PC-3 (cell line): Measurements from ENCODE around the gene ERFE.

Experiments used
- CTCF ChIP-seq: fragments of 300-600 bp; sonication (generic); conservative IDR thresholded peaks from 2 replicates; pipeline ENCODE4 v1.5.1; 2017; ENCODE audit warnings: antibody characterized with exemption, low read depth, mild to moderate bottlenecking, low read length
- EZH2 ChIP-seq: fragments of 300-600 bp; sonication (generic); IDR thresholded peaks from one replicate; pipeline ENCODE4 v1.6.1; 2017; ENCODE audit warnings: antibody characterized with exemption, mild to moderate bottlenecking, low read length; ENCODE audit not compliant: unreplicated experiment
- EZH2phosphoT487 ChIP-seq: fragments of 300-600 bp; sonication (generic); IDR thresholded peaks from 2 replicates; pipeline ENCODE4 v1.6.1; 2018; ENCODE audit warnings: mild to moderate bottlenecking, antibody characterized with exemption, low read length, borderline replicate concordance

GRCh38 chr2:238130696-238131628 is 27.8 kb upstream of the ERFE start:
- TF ChIP-seq CTCF (no peak), EZH2 (no peak), EZH2phosphoT487 (no peak)
